ENCODE measurements around the gene RALGPS1.

DNA sequence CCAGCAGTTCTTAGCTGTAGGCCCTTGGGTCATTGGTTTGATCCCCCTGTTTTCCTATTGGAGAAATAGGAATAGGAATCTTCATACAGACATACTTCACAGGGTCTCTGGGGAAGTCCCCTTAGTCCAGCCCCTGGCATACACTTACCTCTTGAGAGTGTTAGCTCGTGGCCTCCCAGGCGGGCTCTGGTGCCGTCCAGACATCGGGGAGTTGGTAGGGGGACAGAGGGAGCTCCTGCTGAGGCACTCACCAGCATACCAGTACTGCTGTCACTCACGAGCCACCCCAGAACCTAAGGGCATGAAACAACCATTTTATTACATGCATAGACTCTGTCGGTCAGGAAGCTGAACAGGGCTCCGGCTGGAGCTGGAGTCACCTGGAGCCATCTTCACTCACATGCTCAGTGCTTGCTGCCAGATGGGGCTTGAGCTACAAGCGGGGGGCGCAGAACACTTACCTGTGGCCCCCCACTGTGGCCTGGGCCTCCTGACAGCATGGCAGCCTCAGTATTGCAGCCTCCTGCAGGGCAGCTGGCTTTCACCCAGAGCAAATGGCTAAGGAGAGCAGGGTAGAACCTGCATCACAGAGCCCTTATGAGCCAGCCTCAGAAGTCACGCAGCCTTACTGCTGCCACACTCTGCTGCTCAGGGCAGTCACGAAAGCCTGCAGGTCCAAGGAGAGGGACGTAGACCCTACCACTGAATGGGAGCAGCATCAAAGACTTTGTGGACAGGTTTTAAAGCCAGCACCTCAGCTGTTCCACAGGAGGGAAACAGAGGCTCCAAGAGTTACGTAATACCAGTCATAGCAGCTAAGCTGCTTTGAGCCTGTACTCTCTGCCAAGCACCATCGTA lies 266.1 kb downstream of the RALGPS1 start:
- TF ChIP-seq, protein P1, sequence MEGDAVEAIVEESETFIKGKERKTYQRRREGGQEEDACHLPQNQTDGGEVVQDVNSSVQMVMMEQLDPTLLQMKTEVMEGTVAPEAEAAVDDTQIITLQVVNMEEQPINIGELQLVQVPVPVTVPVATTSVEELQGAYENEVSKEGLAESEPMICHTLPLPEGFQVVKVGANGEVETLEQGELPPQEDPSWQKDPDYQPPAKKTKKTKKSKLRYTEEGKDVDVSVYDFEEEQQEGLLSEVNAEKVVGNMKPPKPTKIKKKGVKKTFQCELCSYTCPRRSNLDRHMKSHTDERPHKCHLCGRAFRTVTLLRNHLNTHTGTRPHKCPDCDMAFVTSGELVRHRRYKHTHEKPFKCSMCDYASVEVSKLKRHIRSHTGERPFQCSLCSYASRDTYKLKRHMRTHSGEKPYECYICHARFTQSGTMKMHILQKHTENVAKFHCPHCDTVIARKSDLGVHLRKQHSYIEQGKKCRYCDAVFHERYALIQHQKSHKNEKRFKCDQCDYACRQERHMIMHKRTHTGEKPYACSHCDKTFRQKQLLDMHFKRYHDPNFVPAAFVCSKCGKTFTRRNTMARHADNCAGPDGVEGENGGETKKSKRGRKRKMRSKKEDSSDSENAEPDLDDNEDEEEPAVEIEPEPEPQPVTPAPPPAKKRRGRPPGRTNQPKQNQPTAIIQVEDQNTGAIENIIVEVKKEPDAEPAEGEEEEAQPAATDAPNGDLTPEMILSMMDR (IDR thresholded peaks at IDR 0.05; ENCODE audit: low read length) = no peak
- no peak for TF ChIP-seq EZH2 (optimal IDR thresholded peaks at IDR 0.05; ENCODE audit: low read depth, low read length)
- TF ChIP-seq EZH2phosphoT487 (IDR thresholded peaks at IDR 0.05; ENCODE audit: low read length) = no peak
